Osteocyte (in vitro differentiated cells): ENCODE data around the gene ZNF576. TPM values are rescaled to one million over a fixed set of nuclear protein-coding genes. Genes with fewer than 3 reads are reported as not detected.

Experiments
- DNase-seq: peaks from one replicate; pipeline ENCODE4 v3.0.0; 2021; ENCODE audit warnings: mixed read lengths; ENCODE audit not compliant: unreplicated experiment; ENCODE audit errors: extremely low spot score
- H3K27ac Mint-ChIP-seq: one replicate; pipeline ENCODE4 v1.8.0; 2021; ENCODE audit warnings: mild to moderate bottlenecking, mixed read lengths; ENCODE audit not compliant: unreplicated experiment
- H3K27me3 Mint-ChIP-seq: one replicate; pipeline ENCODE4 v1.8.0; 2021; ENCODE audit warnings: mixed read lengths; ENCODE audit not compliant: unreplicated experiment
- H3K36me3 Mint-ChIP-seq: one replicate; pipeline ENCODE4 v1.8.0; 2021; ENCODE audit warnings: mixed read lengths; ENCODE audit not compliant: unreplicated experiment
- H3K4me1 Mint-ChIP-seq: one replicate; pipeline ENCODE4 v1.8.0; 2021; ENCODE audit warnings: mixed read lengths; ENCODE audit not compliant: unreplicated experiment
- H3K4me3 Mint-ChIP-seq: one replicate; pipeline ENCODE4 v1.8.0; 2021; ENCODE audit warnings: mild to moderate bottlenecking, moderate library complexity, mixed read lengths; ENCODE audit not compliant: unreplicated experiment
- H3K9me3 Mint-ChIP-seq: one replicate; pipeline ENCODE4 v1.8.0; 2021; ENCODE audit warnings: mixed read lengths; ENCODE audit not compliant: unreplicated experiment
- CTCF ChIP-seq: fragments of 200-600 bp; sonication (generic); IDR thresholded peaks from 2 replicates; pipeline ENCODE4 v1.5.0; 2021; ENCODE audit warnings: antibody characterized with exemption, mild to moderate bottlenecking, moderate library complexity
- total RNA-seq: library from RNA; stranded (reverse); gene quantifications from 2 replicates; pipeline ENCODE4 v1.2.1, GENCODE V29; 2021

The ZNF576 gene
- total RNA-seq, 1 donor from 2014 or later, result 13.2 TPM

GRCh38 chr19:43605875-43606568, 9.6 kb downstream of the ZNF576 start:
- Mint-ChIP-seq H3K27ac (no peak overlapping the region), H3K36me3 (peaks cover 10% of the 10 kb centered on the region), H3K27me3 (no peaks in the 10 kb centered on the region), H3K9me3 (no peaks in the 10 kb centered on the region), H3K4me3 (no peak overlapping the region), H3K4me1 (peaks cover 9% of the 10 kb centered on the region)
- DNase-seq, result no peak
- no peak for TF ChIP-seq CTCF

GRCh38 chr19:43606569-43607229, 10.3 kb downstream of the ZNF576 start:
- Mint-ChIP-seq H3K4me3 (no peak overlapping the region), H3K27me3 (no peaks in the 10 kb centered on the region), H3K4me1 (peaks cover 12% of the 10 kb centered on the region), H3K9me3 (no peaks in the 10 kb centered on the region), H3K36me3 (peaks cover 10% of the 10 kb centered on the region), H3K27ac (no peak overlapping the region)
- no peak for TF ChIP-seq CTCF
- DNase-seq, result no peak

GRCh38 chr19:43607238-43608205, 11.1 kb downstream of the ZNF576 start:
- no peaks in the 10 kb centered on the region for H3K27me3 Mint-ChIP-seq
- no peaks in the 10 kb centered on the region for H3K9me3 Mint-ChIP-seq
- peaks cover 15% of the 10 kb centered on the region for H3K4me1 Mint-ChIP-seq
- TF ChIP-seq CTCF, result no peak
- no peak overlapping the region for H3K27ac Mint-ChIP-seq
- H3K4me3 Mint-ChIP-seq, result no peak overlapping the region
- peaks cover 18% of the 10 kb centered on the region for H3K36me3 Mint-ChIP-seq
- no peak for DNase-seq

- no peak for DNase-seq
- Mint-ChIP-seq H3K9me3 (no peaks in the 10 kb centered on the region), H3K36me3 (peaks cover 35% of the 10 kb centered on the region), H3K4me1 (peaks cover 15% of the 10 kb centered on the region), H3K27me3 (no peaks in the 10 kb centered on the region), H3K4me3 (no peak overlapping the region), H3K27ac (no peak overlapping the region)
- TF ChIP-seq CTCF, result no peak
Observed at GRCh38 chr19:43609872-43610271, 13.5 kb downstream of the ZNF576 start.
